ENCODE data around the gene ZNF583.

- TF ChIP-seq CTCF (IDR thresholded peaks at IDR 0.05), result no peak
- TF ChIP-seq POLR2A (IDR thresholded peaks at IDR 0.05), result no peak
Measured at GRCh38 chr19:56356944-56357343, 47.2 kb upstream of the ZNF583 start.
